CD14-positive monocyte (primary cell): ENCODE results near the gene KSR1. TPM values are rescaled to one million over a fixed set of nuclear protein-coding genes. Genes with fewer than 3 reads are reported as not detected.

Experiments used
- DNase-seq, 3 donors: peaks; one replicate each; pipeline ENCODE4 v3.0.0-alpha.2; 2011 to 2022
- H2AFZ ChIP-seq: 2 replicates; pipeline ENCODE4 v1.6.0; 2012; ENCODE audit warnings: mild to moderate bottlenecking, low read depth, low read length, inconsistent platforms; ENCODE audit not compliant: insufficient read depth, poor library complexity, severe bottlenecking
- H3K27ac ChIP-seq, 2 donors: 1 replicate in 1 of 2; 2 replicates in 1 of 2; pipeline ENCODE4 v1.5.1; 2012 to 2013; ENCODE audit warnings: low read length in 2 of 2, control low read depth in 1 of 2, inconsistent platforms in 1 of 2, low read depth in 1 of 2, mild to moderate bottlenecking in 1 of 2
- H3K27me3 ChIP-seq, 2 donors: one replicate each; pipeline versions ENCODE4 v1.6.0 to v1.6.1; 2011 to 2013; ENCODE audit warnings: low read length in 2 of 2; ENCODE audit not compliant: control insufficient read depth in 2 of 2, insufficient read depth in 2 of 2
- H3K36me3 ChIP-seq, 2 donors: replicated peaks in 1 of 2; 1 replicate in 1 of 2; 2 replicates in 1 of 2; pipeline versions ENCODE4 v1.5.1 to v1.6.1; 2012 to 2013; ENCODE audit warnings: low read length in 2 of 2, control low read depth in 1 of 2, inconsistent platforms in 1 of 2, mild to moderate bottlenecking in 1 of 2; ENCODE audit not compliant: insufficient read depth in 2 of 2, control insufficient read depth in 1 of 2
- H3K4me1 ChIP-seq, 2 donors: 1 replicate in 1 of 2; 2 replicates in 1 of 2; pipeline versions ENCODE4 v1.5.1 to v1.6.1; 2012 to 2013; ENCODE audit warnings: low read length in 2 of 2, control low read depth in 1 of 2, inconsistent platforms in 1 of 2, mild to moderate bottlenecking in 1 of 2, moderate library complexity in 1 of 2; ENCODE audit not compliant: insufficient read depth in 2 of 2, control insufficient read depth in 1 of 2
- H3K4me2 ChIP-seq: replicated peaks from 2 replicates; pipeline ENCODE3; 2012; ENCODE audit warnings: low read length, moderate library complexity, mild to moderate bottlenecking; ENCODE audit not compliant: poor library complexity, severe bottlenecking; ENCODE audit errors: extremely low read depth
- H3K4me3 ChIP-seq, 3 experiments: fragments of 200-600 bp in 1 of 3; sonication (generic) in 1 of 3; replicated peaks in 1 of 3; 1 replicate in 2 of 3; 2 replicates in 1 of 3; pipeline ENCODE4 v1.5.1; 2011 to 2013; ENCODE audit warnings: low read length in 3 of 3, mild to moderate bottlenecking in 3 of 3, control low read depth in 2 of 3, low read depth in 2 of 3, inconsistent platforms in 1 of 3, moderate library complexity in 1 of 3
- H3K79me2 ChIP-seq: 2 replicates; pipeline ENCODE4 v1.6.0; 2012; ENCODE audit warnings: mild to moderate bottlenecking, control low read depth, inconsistent platforms, low read length, moderate library complexity; ENCODE audit not compliant: insufficient read depth
- H3K9ac ChIP-seq: 2 replicates; pipeline ENCODE4 v1.6.0; 2017; ENCODE audit warnings: low read length, mild to moderate bottlenecking; ENCODE audit not compliant: insufficient read depth, poor library complexity, severe bottlenecking
- H3K9me3 ChIP-seq, 2 donors: replicated peaks in 1 of 2; 1 replicate in 1 of 2; 2 replicates in 1 of 2; pipeline versions ENCODE4 v1.5.1 to v1.6.1; 2012 to 2013; ENCODE audit warnings: low read length in 2 of 2, control low read depth in 1 of 2; ENCODE audit not compliant: control insufficient read depth in 1 of 2, insufficient read depth in 1 of 2
- H4K20me1 ChIP-seq: 2 replicates; pipeline ENCODE4 v1.6.0; 2012; ENCODE audit warnings: mild to moderate bottlenecking, low read length, control low read depth, moderate library complexity; ENCODE audit not compliant: insufficient read depth
- H3K27ac Mint-ChIP-seq, 7 donors: one replicate each; pipeline ENCODE4 v1.8.0; 2020; ENCODE audit warnings: mild to moderate bottlenecking in 7 of 7, mixed read lengths in 7 of 7, moderate library complexity in 6 of 7, inconsistent platforms in 2 of 7
- H3K27me3 Mint-ChIP-seq, 3 donors: one replicate each; pipeline ENCODE4 v1.8.0; 2021 to 2022; ENCODE audit warnings: low read depth in 3 of 3, mild to moderate bottlenecking in 3 of 3, mixed read lengths in 3 of 3, moderate library complexity in 3 of 3, inconsistent platforms in 1 of 3
- H3K36me3 Mint-ChIP-seq, 2 donors: one replicate each; pipeline ENCODE4 v1.8.0; 2020; ENCODE audit warnings: mixed read lengths in 2 of 2, inconsistent platforms in 1 of 2, mild to moderate bottlenecking in 1 of 2
- H3K4me1 Mint-ChIP-seq: one replicate; pipeline ENCODE4 v1.8.0; 2020; ENCODE audit warnings: mild to moderate bottlenecking, mixed read lengths
- H3K4me3 Mint-ChIP-seq, 2 donors: one replicate each; pipeline ENCODE4 v1.8.0; 2020; ENCODE audit warnings: mild to moderate bottlenecking in 2 of 2, mixed read lengths in 2 of 2, moderate library complexity in 1 of 2
- H3K9me3 Mint-ChIP-seq, 7 donors: one replicate each; pipeline ENCODE4 v1.8.0; 2020 to 2022; ENCODE audit warnings: mixed read lengths in 7 of 7, mild to moderate bottlenecking in 6 of 7, moderate library complexity in 6 of 7, inconsistent platforms in 2 of 7
- CTCF ChIP-seq: fragments of 200-600 bp; IDR thresholded peaks from one replicate; pipeline ENCODE4 v1.8.0; 2022; ENCODE audit warnings: antibody characterized with exemption, mild to moderate bottlenecking
- WGBS: methylation state at CpG from one replicate; pipeline ENCODE4 v1.1.5; 2013; ENCODE audit warnings: missing lambda C conversion rate; ENCODE audit not compliant: insufficient coverage; 5-methylcytosine and 5-hydroxymethylcytosine counted together
- intact Hi-C, 2 donors: fragments of 100-400 bp; cut with micrococcal nuclease; formaldehyde crosslinking; loops; one replicate each; pipeline versions ENCODE4 v1.15.0 to v1.15.1; 2023
- polyA plus RNA-seq, 3 donors: library from polyadenylated mRNA; depleted of rRNA in 1 of 3; unstranded in 2 of 3; stranded (reverse) in 1 of 3; fragments of 300-500 nt in 2 of 3; fragments of >200 nt in 1 of 3; fragmentation: Illumina TruSeq in 2 of 3; gene quantifications; 1 replicate in 2 of 3; 2 replicates in 1 of 3; pipeline ENCODE4 v1.2.3, GENCODE V29; 2012 to 2021

The KSR1 gene
- polyA plus RNA-seq, 3 donors, result 1.2 to 111 (median 4.2) TPM

- peaks cover 44 to 51% of the 10 kb centered on the region in 2 donors for H3K4me1 ChIP-seq
- no peak overlapping the region for H3K4me3 Mint-ChIP-seq
Observed at GRCh38 chr17:27541301-27542023, 85.2 kb downstream of the KSR1 start.

More at GRCh38 chr17:27541301-27542023, 85.2 kb downstream of the KSR1 start:
- Histone ChIP-seq H3K9me3 (no peaks in the 10 kb centered on the region), H3K27me3 (no peaks in the 10 kb centered on the region), H3K9ac (peak overlapping the region; percentile 54), H2AFZ (no peak overlapping the region), H3K4me2 (peak overlapping the region; percentile 57), H3K36me3 (no peaks in the 10 kb centered on the region), H3K27ac (peak overlapping the region; percentile 87 to 90), H3K4me3 (peak overlapping the region in 1 of 3 experiments; percentile 51), H4K20me1 (peaks cover 88% of the 10 kb centered on the region), H3K79me2 (peaks cover 93% of the 10 kb centered on the region)
- WGBS, result 100% methylated on average over 4 of the region's 6 CpGs
- no peaks in the 10 kb centered on the region for H3K9me3 Mint-ChIP-seq
- intact Hi-C loops, result loop anchor here in 1 of 2 donors (2.0 kb wide), 1 partner anchor 15 kb away; no protein-coding TSS in a partner anchor
- peak overlapping the region; percentile 91 to 97 (median 95) for H3K27ac Mint-ChIP-seq
- peaks cover 0 to 3% (median 1%) of the 10 kb centered on the region in 3 donors for H3K27me3 Mint-ChIP-seq
- DNase-seq, result no peak
- H3K4me1 Mint-ChIP-seq, result peaks cover 73% of the 10 kb centered on the region
- peaks cover 7 to 23% of the 10 kb centered on the region in 2 donors for H3K36me3 Mint-ChIP-seq
- TF ChIP-seq CTCF, result no peak
